T-helper 22 cell (primary cell): Measurements from ENCODE around the gene DCST2.
A peak's percentile ranks its signal among the peaks of the same experiment; 100 is the strongest.

Experiments
- DNase-seq: peaks from one replicate; pipeline ENCODE4 v3.0.0-alpha.2; 2020; ENCODE audit warnings: low read depth

The DCST2 gene

DNA sequence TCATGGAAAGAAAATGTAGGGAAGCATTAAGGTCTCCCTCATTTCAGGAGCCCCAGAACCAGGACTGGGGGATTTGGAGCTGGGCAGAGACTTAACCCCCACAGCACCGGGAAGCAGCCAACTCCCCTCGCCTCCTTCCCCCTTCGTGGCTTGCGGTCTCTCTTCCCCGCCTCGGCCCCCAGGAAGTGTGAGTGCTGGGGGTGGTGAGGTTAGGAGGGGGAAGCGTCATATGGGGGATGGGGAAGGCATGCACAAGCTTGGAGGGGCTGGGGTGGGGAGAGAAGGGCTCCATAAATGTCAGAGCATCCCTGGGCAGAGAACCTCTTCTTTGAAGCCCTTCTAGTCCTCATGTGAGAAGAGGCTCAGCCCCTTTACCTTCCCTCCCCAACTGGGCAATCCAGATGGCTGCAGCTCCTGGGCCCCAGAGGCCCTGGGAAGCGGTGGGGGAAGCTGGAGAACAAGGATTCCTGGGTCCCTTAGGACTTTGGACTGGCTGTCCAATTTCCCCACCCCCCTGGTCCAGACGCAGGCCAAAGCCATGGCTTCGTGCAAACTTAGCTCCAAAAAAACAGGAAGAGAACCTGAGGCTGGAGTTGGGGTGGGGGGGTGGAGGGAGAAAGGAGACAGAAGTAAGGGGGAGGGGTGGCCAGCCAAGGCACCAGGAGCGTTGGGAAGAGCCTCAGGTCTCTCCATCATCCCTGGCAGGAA, 23.2 kb downstream of the DCST2 start:
- DNase-seq: no peak

DNA sequence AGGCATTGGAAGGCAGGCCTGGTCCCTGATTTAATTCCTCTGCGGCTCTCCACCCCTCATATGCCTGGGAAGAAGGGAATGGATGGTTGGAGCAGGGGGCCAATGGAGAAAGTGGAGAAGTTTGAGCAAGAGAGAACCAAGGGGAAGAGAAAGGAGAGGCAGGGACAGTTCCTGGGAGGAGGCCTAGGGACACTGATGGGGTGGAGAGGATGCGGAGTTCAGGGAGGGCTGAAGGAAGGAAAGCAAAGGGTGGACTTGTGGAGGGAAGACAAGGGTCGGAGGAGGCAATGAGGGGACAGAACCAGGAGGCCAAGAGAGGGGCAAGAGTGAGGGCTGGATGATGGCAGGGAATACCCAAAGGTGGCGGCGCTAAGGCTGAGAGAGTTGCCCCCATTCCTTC, 23.8 kb downstream of the DCST2 start:
- DNase-seq: no peak

DNA sequence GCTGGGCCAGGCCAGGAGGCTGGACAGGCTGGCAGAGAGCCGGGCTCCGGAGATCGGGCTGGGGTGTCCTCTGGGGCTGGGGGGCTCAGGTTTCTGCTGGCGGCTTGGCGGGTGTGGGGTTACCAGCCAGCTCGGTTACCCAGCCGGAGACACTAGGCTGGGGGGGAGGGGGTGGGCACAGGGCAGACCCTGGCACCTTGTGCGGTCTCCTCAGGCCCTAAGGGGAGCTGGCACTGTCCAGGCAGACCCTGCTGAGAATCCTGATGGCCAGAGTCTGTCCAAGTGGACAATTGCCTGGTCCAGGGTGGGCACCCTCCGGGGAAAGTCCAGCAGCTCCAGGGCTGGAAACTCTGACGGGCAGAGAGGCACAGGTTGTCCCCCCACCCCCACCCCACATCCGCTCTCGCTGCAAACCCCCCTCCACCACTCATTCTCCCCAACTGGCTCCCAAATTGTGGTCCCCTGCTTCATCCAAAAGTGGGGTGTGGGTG, 24.3 kb downstream of the DCST2 start:
- DNase-seq: no peak

DNA sequence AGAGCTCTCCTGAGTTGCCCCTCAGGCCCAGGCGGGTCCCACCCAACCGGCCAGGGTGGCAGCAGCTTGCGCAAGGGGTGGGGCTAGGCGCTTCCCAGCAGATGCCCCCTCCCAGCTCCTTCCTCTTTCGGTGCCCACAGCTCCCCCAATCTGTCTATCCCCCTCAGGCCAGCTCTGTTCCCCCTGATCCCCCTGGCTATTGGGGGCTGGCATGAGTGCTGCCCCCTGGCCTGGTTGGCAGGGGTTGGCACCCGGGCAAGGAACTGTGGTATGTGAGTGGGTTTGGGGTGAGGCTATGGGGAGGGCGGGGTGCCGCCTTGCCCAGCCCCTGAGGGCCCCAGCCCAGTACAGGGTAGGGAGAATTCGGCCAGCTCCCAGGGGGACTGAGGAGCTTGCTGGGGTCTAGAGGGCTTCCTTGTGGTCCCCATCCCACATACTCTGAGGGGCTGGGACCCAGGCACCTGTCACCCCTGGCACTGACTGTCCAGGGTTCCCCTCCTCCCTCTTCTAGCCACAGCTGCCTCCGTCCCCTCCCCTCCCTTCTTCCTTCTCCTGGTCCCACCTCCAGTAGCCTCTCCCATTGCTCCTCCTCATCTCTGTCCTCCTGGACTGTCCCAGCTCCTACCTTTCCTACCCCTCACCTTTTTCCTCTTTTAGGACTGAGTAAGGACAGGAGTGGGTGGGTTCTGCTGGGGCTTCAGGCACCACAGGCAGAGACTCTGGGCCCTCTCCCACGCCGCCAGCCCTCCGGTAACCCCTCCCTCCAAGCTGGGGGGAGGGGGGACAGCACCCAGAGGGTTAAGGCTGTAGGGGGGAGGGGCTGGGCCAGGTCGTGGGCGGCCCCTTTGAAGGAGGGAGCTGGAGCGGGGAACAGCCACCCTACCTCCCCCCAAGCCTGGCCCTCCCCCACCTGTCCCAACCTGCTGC, 25.3 kb downstream of the DCST2 start:
- DNase-seq: no peak

GRCh38 chr1:155007251-155007828, 26.2 kb downstream of the DCST2 start:
- DNase-seq: no peak

DNA sequence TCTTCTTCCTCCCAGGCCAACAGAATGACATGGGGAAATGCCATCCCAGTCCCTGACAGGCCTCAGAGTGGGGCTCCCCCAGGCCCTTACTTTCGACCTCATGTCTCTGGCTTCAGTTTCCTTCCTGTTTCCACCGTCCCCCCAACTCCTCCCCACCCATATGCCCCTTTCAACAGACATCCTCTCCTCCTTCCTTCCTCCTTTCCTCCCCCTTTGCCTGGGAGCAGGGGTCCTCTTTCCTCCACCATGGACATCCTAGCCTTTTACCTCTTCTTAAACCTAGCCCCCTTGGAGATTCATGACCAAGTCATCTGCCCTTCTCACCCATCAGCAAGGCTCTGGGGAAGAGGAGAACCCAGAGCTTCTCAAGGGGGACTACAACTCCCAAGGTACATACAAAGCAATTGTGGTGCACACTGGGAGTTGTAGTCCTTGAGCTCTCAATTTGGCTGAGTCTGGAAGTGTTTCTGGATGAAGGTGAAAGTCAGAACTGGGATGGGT, 26.9 kb downstream of the DCST2 start:
- no peak for DNase-seq

DNA sequence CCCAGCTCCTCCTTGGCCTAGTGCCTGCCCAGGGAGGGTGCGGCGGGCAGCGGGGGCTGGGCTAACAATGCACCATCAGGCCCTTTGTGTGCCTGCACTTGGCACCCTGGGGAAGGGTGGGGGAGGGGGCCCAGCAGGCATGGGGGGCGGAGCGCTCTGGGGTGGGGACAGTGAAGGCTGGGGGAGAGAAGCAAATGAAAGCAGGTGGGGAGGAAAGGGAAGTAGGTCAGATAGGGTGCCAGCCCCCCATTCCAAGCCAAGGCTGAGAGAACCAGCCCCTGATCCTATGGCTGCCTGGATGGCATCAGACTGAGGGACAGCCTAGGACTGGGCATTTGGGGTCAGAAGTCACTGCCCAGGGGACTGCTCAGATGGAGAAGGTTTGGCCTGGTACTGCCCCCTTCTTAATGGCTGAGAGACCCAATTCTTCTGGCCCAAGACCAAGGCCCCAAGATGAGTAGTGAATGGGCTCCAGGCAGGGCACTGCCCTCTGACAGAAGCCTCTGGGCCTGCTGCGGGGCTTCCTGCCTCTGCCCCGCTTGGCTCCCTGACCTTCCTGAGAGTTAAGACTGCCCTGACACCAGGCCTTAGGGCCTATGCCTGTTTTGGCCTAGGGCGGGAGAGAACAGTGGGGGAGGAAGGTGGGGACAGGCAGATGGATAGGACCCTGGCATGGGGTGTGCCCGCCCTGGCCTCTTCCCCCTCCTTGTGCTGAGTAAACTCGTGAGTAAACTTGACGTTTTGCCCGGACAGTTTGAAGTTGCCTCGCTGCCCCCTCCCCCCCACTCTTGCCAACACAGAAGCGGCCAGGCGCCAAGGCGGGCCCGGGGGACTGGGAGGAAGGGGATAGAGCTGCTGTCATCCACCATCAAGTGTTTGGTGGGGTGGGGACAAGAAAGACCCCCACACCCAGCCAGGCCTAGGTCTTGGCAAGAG, 28.2 kb downstream of the DCST2 start:
- no peak for DNase-seq

DNA sequence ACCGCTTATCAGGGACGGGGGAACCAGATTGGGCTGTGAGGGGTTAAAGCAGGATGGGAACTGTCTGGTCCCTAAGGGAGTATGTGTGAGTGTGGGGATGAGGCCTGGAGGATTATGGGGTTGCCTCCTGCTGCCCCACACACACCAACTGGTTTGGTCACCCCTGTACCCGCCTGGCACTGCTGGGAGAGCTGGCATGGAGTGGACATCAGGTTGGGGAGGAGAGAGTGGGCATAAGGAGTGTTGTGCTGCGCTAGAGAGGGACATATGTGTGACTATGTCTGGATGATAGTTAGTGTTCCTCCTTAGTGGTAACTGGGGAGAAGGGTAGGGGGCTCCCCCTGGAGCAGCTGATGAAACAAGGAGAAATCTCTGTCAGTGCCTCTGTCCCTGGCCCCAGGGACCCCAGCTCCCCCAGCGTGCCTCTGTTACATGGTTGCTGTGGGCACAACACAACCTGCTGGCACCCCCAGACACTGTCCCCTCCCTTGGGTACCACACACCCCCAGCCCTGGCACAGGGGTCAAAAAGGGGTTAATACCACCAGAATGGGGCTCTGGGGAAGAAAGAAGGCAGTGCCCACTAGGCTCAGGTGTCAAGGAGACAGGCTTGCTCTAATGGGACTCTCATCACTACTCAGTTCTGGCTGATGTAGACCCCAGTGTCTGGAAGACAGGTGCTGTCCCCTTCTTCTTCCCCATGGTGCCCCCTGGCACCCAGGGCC, 29.1 kb downstream of the DCST2 start:
- no peak for DNase-seq

GRCh38 chr1:155003766-155004351, 29.7 kb downstream of the DCST2 start:
- no peak for DNase-seq

DNA sequence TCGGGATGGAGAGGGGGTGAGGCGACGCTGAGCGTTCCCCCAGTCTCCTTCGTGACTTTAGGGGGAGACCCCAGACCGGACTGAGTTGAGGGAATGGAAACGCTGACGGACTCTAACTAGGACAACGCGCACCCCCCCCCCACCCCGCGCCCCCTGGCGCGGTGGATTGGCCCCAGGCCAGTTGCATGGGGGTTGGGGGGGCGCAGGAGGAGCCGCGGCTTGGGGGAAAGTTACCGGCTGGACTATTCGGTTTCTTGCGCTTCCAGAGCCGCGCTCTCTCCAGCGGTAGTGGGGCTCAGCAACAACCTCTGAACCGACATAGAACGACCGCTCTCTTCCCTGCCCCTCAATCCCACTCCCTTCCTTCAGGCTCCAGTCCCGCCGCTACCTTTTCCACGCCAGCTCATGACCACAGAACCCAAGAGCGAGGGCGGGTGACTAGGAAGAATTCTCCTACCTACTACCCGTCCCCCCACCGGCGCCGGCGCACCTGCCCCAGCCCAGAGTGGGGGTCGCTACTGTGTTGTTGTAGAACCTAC, 30.3 kb downstream of the DCST2 start:
- DNase-seq: no peak

DNA sequence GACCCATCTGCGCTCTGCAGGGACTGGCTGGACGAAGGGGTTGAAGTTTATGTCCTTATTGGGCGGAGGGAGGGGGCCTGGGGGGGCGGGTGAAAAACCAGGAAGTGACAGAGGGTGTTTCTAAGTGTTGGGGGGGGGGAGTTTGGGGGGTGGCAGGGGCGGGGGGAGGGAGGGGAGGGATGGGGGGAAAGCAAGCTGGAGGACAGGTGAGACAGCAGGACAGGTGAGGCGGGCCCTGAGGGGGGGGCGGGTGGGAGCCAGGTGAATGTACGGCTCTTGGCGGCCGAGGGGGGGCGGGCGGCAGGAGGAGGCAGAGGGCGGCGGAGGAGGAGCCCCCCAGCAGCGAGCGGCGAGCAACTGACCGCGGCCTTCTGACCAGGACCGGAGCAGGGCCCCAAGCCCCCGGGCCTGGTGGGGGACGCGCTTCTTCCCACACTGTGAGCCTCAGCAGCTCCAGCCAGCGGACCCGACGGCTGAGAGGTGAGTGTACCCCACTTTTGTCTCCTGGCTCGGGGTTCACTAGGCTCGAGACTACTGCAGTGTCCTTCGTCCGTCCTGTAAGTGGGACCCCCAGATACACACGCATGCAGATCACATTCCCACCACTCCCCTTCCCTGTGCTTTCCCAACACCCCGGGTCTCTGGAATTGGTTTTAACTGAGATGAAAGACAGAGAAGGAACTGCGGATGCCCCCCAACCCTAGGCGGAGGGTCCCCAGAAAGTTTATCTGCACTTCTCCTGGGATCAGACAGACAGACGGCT, 30.9 kb downstream of the DCST2 start, which contains the start of gene ZBTB7B:
Gene ZBTB7B, plus strand, starts transcription at position 339 of the 763 bp plus-strand sequence. CDS start 11,859 bp downstream, outside the sequence.
- DNase-seq: peak; percentile 25

DNA sequence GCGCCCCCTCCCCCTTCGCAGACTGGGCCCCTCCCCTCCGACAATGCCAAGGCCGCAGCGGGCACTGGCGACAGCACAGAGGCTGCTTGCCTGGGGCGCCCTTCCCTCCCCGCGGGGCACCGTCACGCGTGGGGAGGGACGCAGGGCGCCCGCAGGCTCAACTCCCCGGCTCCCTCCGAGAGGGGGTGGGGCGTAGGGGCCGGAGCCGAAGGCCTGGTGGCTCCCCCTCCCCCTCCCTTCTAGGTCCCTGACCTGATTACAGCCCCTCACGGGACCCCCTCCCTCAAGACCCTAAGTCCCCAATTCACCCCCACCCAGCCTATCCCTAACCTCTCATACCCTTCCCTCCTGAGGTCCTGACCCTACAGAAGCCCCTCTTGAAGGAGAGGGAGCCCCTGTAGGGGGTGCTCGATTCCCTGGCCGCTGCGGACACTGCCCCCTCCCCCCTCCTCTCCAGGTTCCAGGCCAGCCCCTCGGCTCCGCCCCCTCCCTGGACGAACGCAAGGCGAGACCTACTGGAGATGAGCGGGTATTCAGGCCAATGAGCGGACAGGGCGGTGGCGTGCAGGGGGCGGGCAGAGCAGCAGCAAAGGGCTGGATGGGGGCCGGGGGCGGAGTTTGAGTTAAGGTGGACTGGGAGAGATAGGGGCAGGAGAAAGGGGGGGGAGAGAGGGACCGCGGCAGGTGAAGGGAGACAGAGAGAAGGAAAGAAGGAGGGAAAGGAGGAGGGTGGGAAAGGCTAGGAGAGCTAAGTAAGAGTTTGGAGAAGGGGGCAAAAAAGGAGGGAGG, 31.7 kb downstream of the DCST2 start:
- DNase-seq: peak; percentile 98

GRCh38 chr1:155001425-155001674, 32.2 kb downstream of the DCST2 start:
- DNase-seq: no peak

DNA sequence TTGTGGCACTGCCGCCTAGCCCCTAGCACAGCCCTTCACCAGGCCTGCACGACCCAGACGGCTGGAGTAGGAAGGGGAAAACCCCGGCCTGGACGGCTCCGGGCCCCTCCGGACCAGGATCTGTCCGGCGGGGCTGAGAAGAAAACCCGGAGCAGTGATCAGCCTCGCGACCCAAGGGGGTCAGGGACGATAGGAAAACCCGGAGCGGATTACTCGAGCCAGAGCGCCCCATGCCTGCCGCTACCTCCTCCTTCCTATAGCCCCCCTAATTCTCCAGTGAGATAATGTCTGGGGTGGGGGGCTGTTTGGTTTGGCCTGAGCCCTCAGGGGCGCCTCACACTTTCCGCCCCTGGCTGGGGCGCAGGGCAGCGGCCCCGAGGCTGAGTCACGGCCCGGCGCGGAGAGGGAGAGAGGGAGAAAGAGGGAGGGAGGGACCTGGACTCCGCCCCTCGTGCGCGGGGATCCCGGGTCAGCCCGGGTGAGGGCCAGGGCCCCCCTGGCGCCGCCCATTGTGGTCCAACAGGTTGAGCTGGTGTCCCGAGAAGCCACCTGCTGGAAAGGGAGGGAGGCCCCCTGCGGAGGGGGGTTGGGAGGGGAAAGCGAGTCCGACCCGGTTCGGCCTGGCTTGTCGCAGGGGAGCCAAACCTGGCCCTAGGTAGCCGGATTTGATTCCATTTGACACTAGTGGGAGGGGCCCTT, 32.7 kb downstream of the DCST2 start:
- DNase-seq: peak; percentile 81

- no peak for DNase-seq
Observed at GRCh38 chr1:155000411-155000725, 33.2 kb downstream of the DCST2 start.

GRCh38 chr1:154999571-155000410, 33.8 kb downstream of the DCST2 start:
- peak; percentile 51 for DNase-seq
